ENCODE measurements around the gene XYLT1.

GRCh38 chr16:17078931-17079631 lies 391.7 kb downstream of the XYLT1 start:
- TF ChIP-seq, protein P1, sequence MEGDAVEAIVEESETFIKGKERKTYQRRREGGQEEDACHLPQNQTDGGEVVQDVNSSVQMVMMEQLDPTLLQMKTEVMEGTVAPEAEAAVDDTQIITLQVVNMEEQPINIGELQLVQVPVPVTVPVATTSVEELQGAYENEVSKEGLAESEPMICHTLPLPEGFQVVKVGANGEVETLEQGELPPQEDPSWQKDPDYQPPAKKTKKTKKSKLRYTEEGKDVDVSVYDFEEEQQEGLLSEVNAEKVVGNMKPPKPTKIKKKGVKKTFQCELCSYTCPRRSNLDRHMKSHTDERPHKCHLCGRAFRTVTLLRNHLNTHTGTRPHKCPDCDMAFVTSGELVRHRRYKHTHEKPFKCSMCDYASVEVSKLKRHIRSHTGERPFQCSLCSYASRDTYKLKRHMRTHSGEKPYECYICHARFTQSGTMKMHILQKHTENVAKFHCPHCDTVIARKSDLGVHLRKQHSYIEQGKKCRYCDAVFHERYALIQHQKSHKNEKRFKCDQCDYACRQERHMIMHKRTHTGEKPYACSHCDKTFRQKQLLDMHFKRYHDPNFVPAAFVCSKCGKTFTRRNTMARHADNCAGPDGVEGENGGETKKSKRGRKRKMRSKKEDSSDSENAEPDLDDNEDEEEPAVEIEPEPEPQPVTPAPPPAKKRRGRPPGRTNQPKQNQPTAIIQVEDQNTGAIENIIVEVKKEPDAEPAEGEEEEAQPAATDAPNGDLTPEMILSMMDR (IDR thresholded peaks at IDR 0.05), result no peak
- TF ChIP-seq POLR2A (IDR thresholded peaks at IDR 0.05), result no peak
